ENCODE results near the gene MAGI3. TPM values are rescaled to one million over a fixed set of nuclear protein-coding genes. Genes with fewer than 3 reads are reported as not detected.
A peak's percentile ranks its signal among the peaks of the same experiment; 100 is the strongest.

Gene MAGI3
- total and polyA plus RNA-seq, 2 of the 13 experiments (the other 11 are each of a cell fraction or from before 2014, with no cell fraction given): 4.0 to 11.8 TPM

- TF ChIP-seq, protein P1, sequence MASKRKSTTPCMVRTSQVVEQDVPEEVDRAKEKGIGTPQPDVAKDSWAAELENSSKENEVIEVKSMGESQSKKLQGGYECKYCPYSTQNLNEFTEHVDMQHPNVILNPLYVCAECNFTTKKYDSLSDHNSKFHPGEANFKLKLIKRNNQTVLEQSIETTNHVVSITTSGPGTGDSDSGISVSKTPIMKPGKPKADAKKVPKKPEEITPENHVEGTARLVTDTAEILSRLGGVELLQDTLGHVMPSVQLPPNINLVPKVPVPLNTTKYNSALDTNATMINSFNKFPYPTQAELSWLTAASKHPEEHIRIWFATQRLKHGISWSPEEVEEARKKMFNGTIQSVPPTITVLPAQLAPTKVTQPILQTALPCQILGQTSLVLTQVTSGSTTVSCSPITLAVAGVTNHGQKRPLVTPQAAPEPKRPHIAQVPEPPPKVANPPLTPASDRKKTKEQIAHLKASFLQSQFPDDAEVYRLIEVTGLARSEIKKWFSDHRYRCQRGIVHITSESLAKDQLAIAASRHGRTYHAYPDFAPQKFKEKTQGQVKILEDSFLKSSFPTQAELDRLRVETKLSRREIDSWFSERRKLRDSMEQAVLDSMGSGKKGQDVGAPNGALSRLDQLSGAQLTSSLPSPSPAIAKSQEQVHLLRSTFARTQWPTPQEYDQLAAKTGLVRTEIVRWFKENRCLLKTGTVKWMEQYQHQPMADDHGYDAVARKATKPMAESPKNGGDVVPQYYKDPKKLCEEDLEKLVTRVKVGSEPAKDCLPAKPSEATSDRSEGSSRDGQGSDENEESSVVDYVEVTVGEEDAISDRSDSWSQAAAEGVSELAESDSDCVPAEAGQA (IDR thresholded peaks at IDR 0.05; ENCODE audit: low read depth): no peak
- TF ChIP-seq, protein P1 (CRISPR knock-in tag; IDR thresholded peaks at IDR 0.05; ENCODE audit: borderline replicate concordance): no peak
- TF ChIP-seq HDAC1 (CRISPR knock-in tag; IDR thresholded peaks at IDR 0.05) (peak; percentile 49; the same call in 1 of the 2 replicates), ZFX (CRISPR knock-in tag; IDR thresholded peaks at IDR 0.05; ENCODE audit: low read depth) (peak; percentile 60; the same call in 1 of the 2 replicates), ZNF124 (CRISPR knock-in tag; IDR thresholded peaks at IDR 0.05) (0 out of 2 replicates have a peak, but pooled peaks have one; percentile 40), ONECUT2 (CRISPR knock-in tag; IDR thresholded peaks at IDR 0.05) (peak; percentile 90), YY1 (IDR thresholded peaks at IDR 0.05; ENCODE audit: insufficient read depth, insufficient replicate concordance, low read depth, low read length) (no peak), MBNL3 (CRISPR knock-in tag; conservative IDR thresholded peaks at IDR 0.05) (no peak), FOXA1 (IDR thresholded peaks at IDR 0.05) (no peak), FOXA1 (CRISPR knock-in tag; IDR thresholded peaks at IDR 0.05) (peak; percentile 83), CEBPB (IDR thresholded peaks at IDR 0.05; ENCODE audit: borderline replicate concordance, low read depth, low read length) (peak; percentile 41; the same call in 1 of the 2 replicates), KIAA2018 (CRISPR knock-in tag; IDR thresholded peaks at IDR 0.05; ENCODE audit: borderline replicate concordance) (no peak)
- TF ChIP-seq, protein P2, sequence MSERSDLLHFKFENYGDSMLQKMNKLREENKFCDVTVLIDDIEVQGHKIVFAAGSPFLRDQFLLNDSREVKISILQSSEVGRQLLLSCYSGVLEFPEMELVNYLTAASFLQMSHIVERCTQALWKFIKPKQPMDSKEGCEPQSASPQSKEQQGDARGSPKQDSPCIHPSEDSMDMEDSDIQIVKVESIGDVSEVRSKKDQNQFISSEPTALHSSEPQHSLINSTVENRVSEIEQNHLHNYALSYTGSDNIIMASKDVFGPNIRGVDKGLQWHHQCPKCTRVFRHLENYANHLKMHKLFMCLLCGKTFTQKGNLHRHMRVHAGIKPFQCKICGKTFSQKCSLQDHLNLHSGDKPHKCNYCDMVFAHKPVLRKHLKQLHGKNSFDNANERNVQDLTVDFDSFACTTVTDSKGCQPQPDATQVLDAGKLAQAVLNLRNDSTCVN (CRISPR knock-in tag; IDR thresholded peaks at IDR 0.05; ENCODE audit: borderline replicate concordance): no peak
Measured at GRCh38 chr1:113508364-113509164, 118.2 kb downstream of the MAGI3 start (continued).
